Measurements from ENCODE around the gene KIF22.
A peak's percentile ranks its signal among the peaks of the same experiment; 100 is the strongest.

KIF22 gene

GRCh38 chr16:29819506-29819905 lies 29.0 kb downstream of the KIF22 start:
- Histone ChIP-seq H3K4me1 (ENCODE audit: insufficient read depth, poor library complexity, severe bottlenecking) (peaks cover 19% of the 10 kb centered on the region), H3K4me3 (ENCODE audit: severe bottlenecking) (no peak overlapping the region), H3K9me3 (ENCODE audit: severe bottlenecking) (no peaks in the 10 kb centered on the region), H3K27ac (ENCODE audit: poor library complexity, severe bottlenecking) (peak overlapping the region; percentile 93), H3K27me3 (ENCODE audit: insufficient read depth, poor library complexity, severe bottlenecking) (no peaks in the 10 kb centered on the region), H3K36me3 (ENCODE audit: low read depth) (peaks cover 31% of the 10 kb centered on the region)
- TF ChIP-seq CTCF (IDR thresholded peaks at IDR 0.05; ENCODE audit: poor library complexity, severe bottlenecking), result peak; percentile 47
- DNase-seq (ENCODE audit: low spot score), result no peak
- ATAC-seq (ENCODE audit: low read depth), result no peak

- Histone ChIP-seq H3K27ac (ENCODE audit: poor library complexity, severe bottlenecking) (peak within 1 kb of the TSS; percentile 93), H3K36me3 (ENCODE audit: low read depth) (peaks cover 31% of the 10 kb centered on the region)
- peak; percentile 49 for ATAC-seq (ENCODE audit: low read depth)
Measured at GRCh38 chr16:29820271-29820701, 29.7 kb downstream of the KIF22 start, which contains the start of gene MVP. MVP (plus strand) TSS chr16:29820462; CDS start chr16:29830550, 10,088 bp downstream.

GRCh38 chr16:29820730-29821642 lies 30.4 kb downstream of the KIF22 start:
- TF ChIP-seq CTCF (IDR thresholded peaks at IDR 0.05; ENCODE audit: poor library complexity, severe bottlenecking), result no peak
- Histone ChIP-seq H3K4me3 (ENCODE audit: severe bottlenecking) (peak overlapping the region; percentile 39), H3K27me3 (ENCODE audit: insufficient read depth, poor library complexity, severe bottlenecking) (no peaks in the 10 kb centered on the region), H3K27ac (ENCODE audit: poor library complexity, severe bottlenecking) (peak overlapping the region; percentile 93), H3K36me3 (ENCODE audit: low read depth) (peaks cover 35% of the 10 kb centered on the region), H3K4me1 (ENCODE audit: insufficient read depth, poor library complexity, severe bottlenecking) (peaks cover 31% of the 10 kb centered on the region), H3K9me3 (ENCODE audit: severe bottlenecking) (no peaks in the 10 kb centered on the region)
- peak; percentile 44 for ATAC-seq (ENCODE audit: low read depth)
- no peak for DNase-seq (ENCODE audit: low spot score)

More at GRCh38 chr16:29820271-29820701, 29.7 kb downstream of the KIF22 start, which contains the start of gene MVP:
- DNase-seq (ENCODE audit: low spot score), result no peak
- Histone ChIP-seq H3K4me1 (ENCODE audit: insufficient read depth, poor library complexity, severe bottlenecking) (peaks cover 27% of the 10 kb centered on the region), H3K4me3 (ENCODE audit: severe bottlenecking) (peak within 1 kb of the TSS; percentile 39), H3K9me3 (ENCODE audit: severe bottlenecking) (no peaks in the 10 kb centered on the region), H3K27me3 (ENCODE audit: insufficient read depth, poor library complexity, severe bottlenecking) (no peaks in the 10 kb centered on the region)
- no peak for TF ChIP-seq CTCF (IDR thresholded peaks at IDR 0.05; ENCODE audit: poor library complexity, severe bottlenecking)

GRCh38 chr16:29821643-29822115 lies 31.1 kb downstream of the KIF22 start:
- ATAC-seq (ENCODE audit: low read depth), result peak; percentile 55
- H3K27ac ChIP-seq (ENCODE audit: poor library complexity, severe bottlenecking), result peak overlapping the region; percentile 93
- DNase-seq (ENCODE audit: low spot score), result no peak
- peaks cover 35% of the 10 kb centered on the region for H3K36me3 ChIP-seq (ENCODE audit: low read depth)
- no peak for TF ChIP-seq CTCF (IDR thresholded peaks at IDR 0.05; ENCODE audit: poor library complexity, severe bottlenecking)
- H3K27me3 ChIP-seq (ENCODE audit: insufficient read depth, poor library complexity, severe bottlenecking), result no peaks in the 10 kb centered on the region
- H3K9me3 ChIP-seq (ENCODE audit: severe bottlenecking), result no peaks in the 10 kb centered on the region
- H3K4me3 ChIP-seq (ENCODE audit: severe bottlenecking), result peak overlapping the region; percentile 39
- H3K4me1 ChIP-seq (ENCODE audit: insufficient read depth, poor library complexity, severe bottlenecking), result peaks cover 31% of the 10 kb centered on the region

Measured in RWPE2 (cell line).